ENCODE measurements around the gene ALDH16A1.
A peak's percentile ranks its signal among the peaks of the same experiment; 100 is the strongest.
"Not testable (repeated sequence)": the region's sequence is repeated elsewhere in the genome, so short reads cannot be mapped to it uniquely, and the experiment has no call there.

The ALDH16A1 gene

GRCh38 chr19:49441960-49442350, 11.1 kb upstream of the ALDH16A1 start:
- no peak for DNase-seq

GRCh38 chr19:49442354-49442753, 10.7 kb upstream of the ALDH16A1 start:
- no peak for DNase-seq

GRCh38 chr19:49442771-49443365, 10.2 kb upstream of the ALDH16A1 start:
- peak; percentile 74 to 81 for DNase-seq

- DNase-seq = peak; percentile 92 to 95
Measured at GRCh38 chr19:49443366-49444099, 9.5 kb upstream of the ALDH16A1 start.

- not testable (repeated sequence) for DNase-seq
Measured at GRCh38 chr19:49444100-49444700, 8.8 kb upstream of the ALDH16A1 start.

GRCh38 chr19:49445997-49446396, 7.0 kb upstream of the ALDH16A1 start:
- no peak for DNase-seq

GRCh38 chr19:49447485-49448431, 5.3 kb upstream of the ALDH16A1 start:
- no peak for DNase-seq

GRCh38 chr19:49448432-49448786, 4.6 kb upstream of the ALDH16A1 start:
- DNase-seq = no peak

- no peak for DNase-seq
Measured at GRCh38 chr19:49450405-49450804, 2.6 kb upstream of the ALDH16A1 start.

- peak; percentile 99 for DNase-seq
Measured at GRCh38 chr19:49451430-49452181, 1.4 kb upstream of the ALDH16A1 start, which contains the start of gene PIH1D1. PIH1D1 (minus strand) TSS chr19:49451814; CDS start chr19:49451574, 240 bp downstream.

GRCh38 chr19:49453757-49454240, 774 bp downstream of the ALDH16A1 start:
- DNase-seq = no peak

GRCh38 chr19:49455773-49456172, 2.7 kb downstream of the ALDH16A1 start:
- DNase-seq = no peak

GRCh38 chr19:49456326-49456725, 3.3 kb downstream of the ALDH16A1 start:
- peak in 1 of 2 donors; percentile 61 for DNase-seq

GRCh38 chr19:49458567-49458903, 5.5 kb downstream of the ALDH16A1 start:
- no peak for DNase-seq

- no peak for DNase-seq
Measured at GRCh38 chr19:49459388-49459787, 6.4 kb downstream of the ALDH16A1 start.

- DNase-seq = not testable (repeated sequence)
Measured at GRCh38 chr19:49461130-49461529, 8.1 kb downstream of the ALDH16A1 start.

- no peak for DNase-seq
Measured at GRCh38 chr19:49461656-49462055, 8.6 kb downstream of the ALDH16A1 start.

- DNase-seq = no peak
Measured at GRCh38 chr19:49462492-49462891, 9.5 kb downstream of the ALDH16A1 start.

GRCh38 chr19:49463960-49464740, 11.1 kb downstream of the ALDH16A1 start:
- DNase-seq = no peak

- no peak for DNase-seq
Measured at GRCh38 chr19:49465371-49465770, 12.3 kb downstream of the ALDH16A1 start.

- DNase-seq = no peak
Measured at GRCh38 chr19:49468199-49468598, 15.2 kb downstream of the ALDH16A1 start.

All from inflammatory macrophage treated with lipopolysaccharide for 1 hour (primary cell).